Measurements from ENCODE around the gene GYS1. TPM values are rescaled to one million over a fixed set of nuclear protein-coding genes. Genes with fewer than 3 reads are reported as not detected.

GYS1 gene
- total and polyA plus RNA-seq, 2 donors (not counting 1 experiment from before 2014, with no cell fraction given): 31.2 to 42.8 TPM

DNA sequence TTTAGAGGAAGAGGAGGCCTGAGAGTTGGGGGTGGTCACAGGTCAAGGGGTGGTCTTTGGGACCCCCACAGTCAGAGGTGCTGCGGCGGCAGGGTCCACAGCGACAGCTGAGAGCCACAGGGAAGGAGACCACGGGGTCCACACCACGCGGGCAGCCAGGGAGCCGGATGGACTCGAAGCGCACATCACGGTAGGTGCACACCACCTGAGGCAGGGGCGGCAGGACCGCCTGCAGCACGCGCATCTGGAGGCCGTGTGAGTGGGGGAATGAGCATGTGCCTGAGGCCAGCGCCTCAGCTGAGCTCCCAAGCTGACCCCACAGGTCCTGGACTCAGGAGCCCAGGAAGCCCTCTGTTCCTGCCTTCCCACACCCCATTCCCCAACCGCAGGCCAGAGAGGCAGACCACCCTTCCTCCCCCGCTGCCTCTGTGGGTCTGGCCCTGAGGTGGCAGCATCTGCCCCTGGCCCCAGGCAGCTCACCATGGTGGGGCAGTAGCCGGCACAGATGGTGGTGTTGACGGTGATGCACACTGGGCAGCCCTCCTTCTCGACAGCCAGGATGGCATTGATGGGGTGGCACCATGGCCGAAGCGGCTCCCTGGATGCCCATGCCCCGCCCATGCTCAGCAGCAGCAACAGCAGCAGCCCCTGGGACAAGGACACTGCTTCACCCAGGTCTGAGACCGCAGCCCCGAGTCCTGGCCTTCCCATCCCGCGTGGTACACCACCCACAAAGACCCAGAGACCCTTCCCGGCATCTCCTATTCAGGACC, 23.1 kb upstream of the GYS1 start:
- Histone ChIP-seq H3K4me2 (ENCODE audit: extremely low read depth, insufficient read depth, low read length) (no peak overlapping the region), H3K4me3 (replicated peaks in 1 of 4; ENCODE audit: control extremely low read depth in 1 of 4, insufficient read depth in 1 of 4, low read depth in 3 of 4, low read length in 4 of 4) (no peak overlapping the region), H3K79me2 (ENCODE audit: control insufficient read depth, insufficient read depth, low read length) (no peaks in the 10 kb centered on the region), H4K20me1 (ENCODE audit: control insufficient read depth, extremely low read depth, insufficient read depth, low read length) (no peaks in the 10 kb centered on the region), H3K4me1 (ENCODE audit: control insufficient read depth, extremely low read depth, insufficient read depth, low read length) (peaks cover 2% of the 10 kb centered on the region), H3K27me3 (ENCODE audit: control insufficient read depth, insufficient read depth, low read length) (peaks cover 3% of the 10 kb centered on the region), H3K36me3 (ENCODE audit: control insufficient read depth, insufficient read depth, low read length) (peaks cover 17% of the 10 kb centered on the region), H3K9ac (ENCODE audit: insufficient read depth, low read length) (no peak overlapping the region), H2AFZ (ENCODE audit: low read length) (no peak overlapping the region), H3K27ac (ENCODE audit: insufficient read depth, low read length) (no peak overlapping the region), H3K9me3 (ENCODE audit: control insufficient read depth, insufficient read depth, low read depth, low read length) (no peaks in the 10 kb centered on the region)
- no peak for DNase-seq (ENCODE audit: low read depth in 2 of 2)
- TF ChIP-seq, protein P1, sequence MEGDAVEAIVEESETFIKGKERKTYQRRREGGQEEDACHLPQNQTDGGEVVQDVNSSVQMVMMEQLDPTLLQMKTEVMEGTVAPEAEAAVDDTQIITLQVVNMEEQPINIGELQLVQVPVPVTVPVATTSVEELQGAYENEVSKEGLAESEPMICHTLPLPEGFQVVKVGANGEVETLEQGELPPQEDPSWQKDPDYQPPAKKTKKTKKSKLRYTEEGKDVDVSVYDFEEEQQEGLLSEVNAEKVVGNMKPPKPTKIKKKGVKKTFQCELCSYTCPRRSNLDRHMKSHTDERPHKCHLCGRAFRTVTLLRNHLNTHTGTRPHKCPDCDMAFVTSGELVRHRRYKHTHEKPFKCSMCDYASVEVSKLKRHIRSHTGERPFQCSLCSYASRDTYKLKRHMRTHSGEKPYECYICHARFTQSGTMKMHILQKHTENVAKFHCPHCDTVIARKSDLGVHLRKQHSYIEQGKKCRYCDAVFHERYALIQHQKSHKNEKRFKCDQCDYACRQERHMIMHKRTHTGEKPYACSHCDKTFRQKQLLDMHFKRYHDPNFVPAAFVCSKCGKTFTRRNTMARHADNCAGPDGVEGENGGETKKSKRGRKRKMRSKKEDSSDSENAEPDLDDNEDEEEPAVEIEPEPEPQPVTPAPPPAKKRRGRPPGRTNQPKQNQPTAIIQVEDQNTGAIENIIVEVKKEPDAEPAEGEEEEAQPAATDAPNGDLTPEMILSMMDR (conservative IDR thresholded peaks at IDR 0.05 in 1 of 2, IDR thresholded peaks at IDR 0.05 in 1 of 2; ENCODE audit: low read depth in 1 of 2, low read length in 2 of 2): no peak
- no peak for TF ChIP-seq EZH2 (IDR thresholded peaks at IDR 0.05; ENCODE audit: low read length, missing control alignments)

DNA sequence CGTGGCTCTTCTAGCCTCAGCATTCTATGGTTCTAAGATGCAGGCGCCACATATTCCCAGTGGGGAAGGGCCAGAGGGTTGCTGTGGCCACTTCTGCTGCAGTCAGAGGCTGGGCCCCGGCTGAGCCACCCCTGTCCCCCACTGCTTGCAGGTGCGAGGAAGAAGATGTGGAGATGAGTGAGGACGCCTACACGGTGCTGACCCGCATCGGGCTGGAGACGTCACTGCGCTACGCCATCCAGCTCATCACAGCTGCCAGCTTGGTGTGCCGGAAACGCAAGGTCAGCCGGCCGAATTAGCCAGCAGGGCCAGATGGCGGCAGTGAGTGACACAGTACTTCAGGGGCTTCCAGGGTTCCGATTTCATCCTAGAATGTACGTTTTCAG, 21.8 kb upstream of the GYS1 start:
- no peak overlapping the region for H3K4me3 ChIP-seq (replicated peaks in 1 of 4; ENCODE audit: control extremely low read depth in 1 of 4, insufficient read depth in 1 of 4, low read depth in 3 of 4, low read length in 4 of 4)
- no peaks in the 10 kb centered on the region for H4K20me1 ChIP-seq (ENCODE audit: control insufficient read depth, extremely low read depth, insufficient read depth, low read length)
- no peaks in the 10 kb centered on the region for H3K9me3 ChIP-seq (ENCODE audit: control insufficient read depth, insufficient read depth, low read depth, low read length)
- no peaks in the 10 kb centered on the region for H3K79me2 ChIP-seq (ENCODE audit: control insufficient read depth, insufficient read depth, low read length)
- peaks cover 2% of the 10 kb centered on the region for H3K4me1 ChIP-seq (ENCODE audit: control insufficient read depth, extremely low read depth, insufficient read depth, low read length)
- DNase-seq (ENCODE audit: low read depth in 2 of 2): no peak
- TF ChIP-seq, protein P1 (conservative IDR thresholded peaks at IDR 0.05 in 1 of 2, IDR thresholded peaks at IDR 0.05 in 1 of 2; ENCODE audit: low read depth in 1 of 2, low read length in 2 of 2): no peak
- no peak for TF ChIP-seq EZH2 (IDR thresholded peaks at IDR 0.05; ENCODE audit: low read length, missing control alignments)
- no peak overlapping the region for H2AFZ ChIP-seq (ENCODE audit: low read length)
- H3K27me3 ChIP-seq (ENCODE audit: control insufficient read depth, insufficient read depth, low read length): no peaks in the 10 kb centered on the region
- H3K36me3 ChIP-seq (ENCODE audit: control insufficient read depth, insufficient read depth, low read length): peaks cover 24% of the 10 kb centered on the region
- no peak overlapping the region for H3K27ac ChIP-seq (ENCODE audit: insufficient read depth, low read length)
- no peak overlapping the region for H3K9ac ChIP-seq (ENCODE audit: insufficient read depth, low read length)
- no peak overlapping the region for H3K4me2 ChIP-seq (ENCODE audit: extremely low read depth, insufficient read depth, low read length)

DNA sequence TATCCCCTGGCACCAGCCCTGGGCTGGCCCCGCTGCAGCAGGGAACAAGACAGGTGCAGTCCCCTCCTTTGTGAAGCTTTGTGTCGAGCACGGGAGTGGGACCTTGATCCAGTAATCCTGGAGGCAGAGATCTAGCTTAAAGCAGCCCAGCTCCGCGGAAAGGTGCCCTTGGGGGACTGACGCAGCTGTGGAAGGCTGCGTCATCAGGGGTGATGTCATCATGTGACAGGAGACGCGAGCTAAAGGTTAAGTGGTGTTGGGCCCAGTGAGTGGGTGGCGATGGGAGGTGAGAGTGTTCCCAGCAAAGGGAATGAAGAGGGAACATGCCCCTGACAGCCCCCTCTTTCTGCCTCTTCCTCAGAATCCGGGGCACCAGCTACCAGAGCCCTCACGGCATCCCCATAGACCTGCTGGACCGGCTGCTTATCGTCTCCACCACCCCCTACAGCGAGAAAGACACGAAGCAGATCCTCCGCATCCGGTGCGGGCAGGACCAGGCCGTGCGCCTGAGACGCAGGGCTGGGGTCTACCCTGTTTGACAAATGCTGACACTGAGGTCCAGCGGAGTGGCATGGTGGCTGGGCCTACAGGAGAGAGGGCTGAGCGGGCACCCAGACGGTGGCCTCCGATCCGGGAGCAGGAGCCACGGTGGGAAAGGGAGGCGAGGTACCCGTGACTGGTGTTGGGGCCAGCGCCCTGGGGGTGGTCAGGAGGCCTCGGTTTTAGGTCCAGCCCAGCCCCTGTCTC, 21.2 kb upstream of the GYS1 start:
- peak in 1 of 2 donors; percentile 38 for DNase-seq (ENCODE audit: low read depth in 2 of 2)
- Histone ChIP-seq H3K27ac (ENCODE audit: insufficient read depth, low read length) (no peak overlapping the region), H3K9ac (ENCODE audit: insufficient read depth, low read length) (no peak overlapping the region), H3K4me3 (replicated peaks in 1 of 4; ENCODE audit: control extremely low read depth in 1 of 4, insufficient read depth in 1 of 4, low read depth in 3 of 4, low read length in 4 of 4) (no peak overlapping the region), H3K79me2 (ENCODE audit: control insufficient read depth, insufficient read depth, low read length) (no peaks in the 10 kb centered on the region), H3K9me3 (ENCODE audit: control insufficient read depth, insufficient read depth, low read depth, low read length) (no peaks in the 10 kb centered on the region), H4K20me1 (ENCODE audit: control insufficient read depth, extremely low read depth, insufficient read depth, low read length) (no peaks in the 10 kb centered on the region), H2AFZ (ENCODE audit: low read length) (no peak overlapping the region), H3K4me1 (ENCODE audit: control insufficient read depth, extremely low read depth, insufficient read depth, low read length) (peaks cover 2% of the 10 kb centered on the region), H3K4me2 (ENCODE audit: extremely low read depth, insufficient read depth, low read length) (no peak overlapping the region), H3K27me3 (ENCODE audit: control insufficient read depth, insufficient read depth, low read length) (no peaks in the 10 kb centered on the region), H3K36me3 (ENCODE audit: control insufficient read depth, insufficient read depth, low read length) (peaks cover 26% of the 10 kb centered on the region)
- TF ChIP-seq, protein P1 (conservative IDR thresholded peaks at IDR 0.05 in 1 of 2, IDR thresholded peaks at IDR 0.05 in 1 of 2; ENCODE audit: low read depth in 1 of 2, low read length in 2 of 2): no peak
- no peak for TF ChIP-seq EZH2 (IDR thresholded peaks at IDR 0.05; ENCODE audit: low read length, missing control alignments)

Measured in fibroblast of lung (primary cell).